Fibroblast of lung (primary cell): ENCODE results near the gene TAF1D.

Experiments
- CTCF ChIP-seq, 2 donors: IDR thresholded peaks in 1 of 2; conservative IDR thresholded peaks in 1 of 2; 1 replicate in 1 of 2; 2 replicates in 1 of 2; pipeline ENCODE4 v1.5.1; 2011 to 2012; ENCODE audit warnings: low read length in 2 of 2, control low read depth in 1 of 2, inconsistent platforms in 1 of 2, low read depth in 1 of 2, mild to moderate bottlenecking in 1 of 2
- EZH2 ChIP-seq: IDR thresholded peaks from 2 replicates; pipeline ENCODE4 v1.5.1; 2012; ENCODE audit warnings: low read length, control low read depth, mild to moderate bottlenecking; ENCODE audit errors: missing control alignments

- no peak for TF ChIP-seq CTCF (conservative IDR thresholded peaks at IDR 0.05 in 1 of 2, IDR thresholded peaks at IDR 0.05 in 1 of 2; ENCODE audit: low read depth in 1 of 2, low read length in 2 of 2)
- TF ChIP-seq EZH2 = no peak
Measured at GRCh38 chr11:93741094-93741881, at the start of gene TAF1D, which contains the start of gene C11orf54.
